K562 (cell line): Measurements from ENCODE around the gene CIAO3. TPM values are rescaled to one million over a fixed set of nuclear protein-coding genes. Genes with fewer than 3 reads are reported as not detected.

Experiments used
- BRD4 ChIP-seq: fragments of 200-600 bp; sonication (generic); IDR thresholded peaks from 2 replicates; pipeline ENCODE4 v1.6.1; 2017; ENCODE audit warnings: inconsistent platforms
- CBX5 ChIP-seq: IDR thresholded peaks from 2 replicates; pipeline ENCODE4 v1.6.1; 2014; ENCODE audit warnings: low read depth, borderline replicate concordance
- CREB1 ChIP-seq, 2 experiments: sonication (generic) in 1 of 2; formaldehyde crosslinking in 1 of 2; IDR thresholded peaks; 2 replicates each; pipeline versions ENCODE4 v1.6.1 to v1.8.0; 2012 to 2022; ENCODE audit warnings: inconsistent platforms in 1 of 2, mild to moderate bottlenecking in 1 of 2, missing genetic modification reagents in 1 of 2, moderate library complexity in 1 of 2
- FUS ChIP-seq: fragments of 200-400 bp; formaldehyde crosslinking; optimal IDR thresholded peaks from 2 replicates; pipeline ENCODE3; 2017; ENCODE audit warnings: low read depth, low read length
- ILK ChIP-seq: fragments of 450-650 bp; IDR thresholded peaks from 2 replicates; pipeline ENCODE4 v1.6.1; 2016; ENCODE audit warnings: missing genetic modification characterization, low read depth, mild to moderate bottlenecking, missing compliant biosample characterization, moderate library complexity, borderline replicate concordance
- KLF1 ChIP-seq: fragments of 450-650 bp; IDR thresholded peaks from 2 replicates; pipeline ENCODE4 v1.6.1; 2016; ENCODE audit warnings: missing genetic modification characterization, missing compliant biosample characterization
- KLF6 ChIP-seq: fragments of 250-450 bp; sonication (Bioruptor Pico); IDR thresholded peaks from 2 replicates; pipeline ENCODE4 v1.4.0; 2020; ENCODE audit warnings: mild to moderate bottlenecking, moderate library complexity, borderline replicate concordance
- MYC ChIP-seq, 2 experiments: fragments of 250-450 bp in 1 of 2; sonication (Bioruptor Pico) in 1 of 2; IDR thresholded peaks; 2 replicates each; pipeline versions ENCODE4 v1.5.1 to v1.6.1; 2012 to 2021; ENCODE audit warnings: low read depth in 2 of 2, borderline replicate concordance in 1 of 2, improper control_type of control experiment in 1 of 2, low read length in 1 of 2, mild to moderate bottlenecking in 1 of 2, moderate library complexity in 1 of 2
- PHB2 ChIP-seq: fragments of 450-650 bp; IDR thresholded peaks from 2 replicates; pipeline ENCODE4 v1.6.1; 2017; ENCODE audit warnings: low read depth
- RBM15 ChIP-seq: fragments of 200-400 bp; formaldehyde crosslinking; IDR thresholded peaks from 2 replicates; pipeline ENCODE4 v1.6.1; 2018; ENCODE audit warnings: mild to moderate bottlenecking, low read length, moderate library complexity; ENCODE audit not compliant: insufficient read depth
- SAFB2 ChIP-seq: fragments of 200-400 bp; formaldehyde crosslinking; IDR thresholded peaks from 2 replicates; pipeline ENCODE4 v1.6.1; 2018; ENCODE audit warnings: borderline replicate concordance, low read length, low read depth, moderate library complexity; ENCODE audit not compliant: severe bottlenecking
- SMARCC2 ChIP-seq: fragments of 450-650 bp; IDR thresholded peaks from 2 replicates; pipeline ENCODE4 v1.6.1; 2017; ENCODE audit warnings: antibody characterized with exemption, moderate library complexity, mild to moderate bottlenecking, low read depth
- TRIM24 ChIP-seq, 2 experiments: fragments of 450-650 bp; IDR thresholded peaks; 2 replicates each; pipeline ENCODE4 v1.6.1; 2016
- ZNF133 ChIP-seq: fragments of 250-450 bp; sonication (Bioruptor Pico); IDR thresholded peaks from 2 replicates; pipeline ENCODE4 v1.4.0; 2020; ENCODE audit warnings: mild to moderate bottlenecking
- ZNF316 ChIP-seq: fragments of 450-650 bp; IDR thresholded peaks from 2 replicates; pipeline ENCODE4 v1.6.1; 2016
- ZNF347 ChIP-seq: fragments of 450-650 bp; formaldehyde crosslinking; IDR thresholded peaks from 2 replicates; pipeline ENCODE4 v1.4.0; 2020; ENCODE audit warnings: low read depth, mild to moderate bottlenecking, moderate library complexity
- polyA plus RNA-seq, 8 experiments: library from polyadenylated mRNA; depleted of rRNA in 4 of 8; stranded (reverse) in 5 of 8; unstranded in 3 of 8; fragments of >200 nt; fragmentation: Nextera tagmentation in 2 of 8; fragmentation: Illumina TruSeq in 1 of 8; extraction: Ambion mirVana in 2 of 8; extraction: Trizol in 1 of 8; gene quantifications; 2 replicates each; pipeline versions ENCODE4 v1.2.1 to v1.2.3, GENCODE V29; 2011 to 2014; ENCODE audit warnings: inconsistent platforms in 1 of 8, missing spikeins in 1 of 8
- total RNA-seq, 7 experiments: library from RNA; depleted of rRNA in 6 of 7; stranded (reverse); fragments of >200 nt in 6 of 7; fragmentation: Illumina TruSeq in 2 of 7; extraction: Trizol in 2 of 7; gene quantifications; 2 replicates each; pipeline versions ENCODE4 v1.2.1 to v1.2.3, GENCODE V29; 2011 to 2021; ENCODE audit warnings: low replicate concordance in 1 of 7
- TF ChIP-seq, protein P1 (sequence below): fragments of 450-650 bp; IDR thresholded peaks from 2 replicates; pipeline ENCODE4 v1.6.1; 2016; ENCODE audit warnings: antibody characterized with exemption
- TF ChIP-seq, protein P2 (sequence below): fragments of 450-650 bp; formaldehyde crosslinking; IDR thresholded peaks from 2 replicates; pipeline ENCODE4 v1.4.0; 2020; ENCODE audit warnings: mild to moderate bottlenecking, mixed read lengths
- TF ChIP-seq, protein P3 (sequence below): fragments of 250-450 bp; sonication (Bioruptor Pico); IDR thresholded peaks from 2 replicates; pipeline ENCODE4 v1.4.0; 2020; ENCODE audit warnings: borderline replicate concordance
- TF ChIP-seq, protein P4 (sequence below): IDR thresholded peaks from 3 replicates; pipeline ENCODE4 v1.6.1; 2011; ENCODE audit warnings: borderline replicate concordance, mild to moderate bottlenecking; ENCODE audit not compliant: insufficient read length, insufficient read depth
- TF ChIP-seq, protein P5 (sequence below): fragments of 450-650 bp; IDR thresholded peaks from 2 replicates; pipeline ENCODE4 v1.6.1; 2017; ENCODE audit warnings: mild to moderate bottlenecking, moderate library complexity

Gene CIAO3
- total and polyA plus RNA-seq, 9 of the 15 experiments (the other 6 are each of a cell fraction or from before 2014, with no cell fraction given): 2.2 to 35.6 (median 18.7) TPM

DNA sequence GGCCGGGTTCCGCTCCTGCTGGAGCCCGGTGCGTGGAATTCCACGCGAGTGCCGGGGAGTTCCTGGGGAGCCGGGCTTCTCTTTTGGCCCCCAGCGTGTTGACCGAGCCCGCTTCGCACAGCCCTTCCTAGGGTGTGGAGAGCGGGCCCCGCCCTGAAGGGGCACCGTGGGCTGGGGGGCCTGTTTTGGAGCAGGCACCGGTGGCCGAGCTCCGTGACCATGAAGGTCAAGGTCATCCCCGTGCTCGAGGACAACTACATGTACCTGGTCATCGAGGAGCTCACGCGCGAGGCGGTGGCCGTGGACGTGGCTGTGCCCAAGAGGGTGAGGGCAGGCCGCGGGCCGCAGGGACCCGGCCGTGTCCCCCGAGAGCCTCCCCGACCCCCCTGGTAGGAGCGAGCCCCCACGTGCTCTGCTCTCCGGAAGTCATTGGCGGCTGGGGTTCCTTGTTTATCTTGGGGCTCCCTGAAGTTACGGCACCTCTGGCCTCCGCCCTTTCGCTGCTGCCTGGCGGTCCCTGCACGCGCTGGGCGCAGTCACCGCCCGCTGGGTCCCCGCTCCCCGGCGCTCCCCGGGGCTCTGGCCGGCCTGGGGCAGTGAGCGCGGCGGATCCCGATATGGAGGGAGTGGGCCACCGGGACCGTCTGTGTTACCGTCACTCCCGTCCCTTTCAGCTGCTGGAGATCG, 13.4 kb downstream of the CIAO3 start (continued):
- TF ChIP-seq FUS: no peak
- TF ChIP-seq RBM15: no peak
- 0 out of 2 replicates have a peak, but pooled peaks have one; percentile 38 for TF ChIP-seq KLF1 (tag)
- TF ChIP-seq MYC (IDR thresholded peaks at IDR 0.05; ENCODE audit: low read depth, low read length): peak; percentile 71
- peak; percentile 82; the same call in 1 of the 2 replicates for TF ChIP-seq MYC (CRISPR knock-in tag; IDR thresholded peaks at IDR 0.05; ENCODE audit: borderline replicate concordance, low read depth)
- TF ChIP-seq, protein P1, sequence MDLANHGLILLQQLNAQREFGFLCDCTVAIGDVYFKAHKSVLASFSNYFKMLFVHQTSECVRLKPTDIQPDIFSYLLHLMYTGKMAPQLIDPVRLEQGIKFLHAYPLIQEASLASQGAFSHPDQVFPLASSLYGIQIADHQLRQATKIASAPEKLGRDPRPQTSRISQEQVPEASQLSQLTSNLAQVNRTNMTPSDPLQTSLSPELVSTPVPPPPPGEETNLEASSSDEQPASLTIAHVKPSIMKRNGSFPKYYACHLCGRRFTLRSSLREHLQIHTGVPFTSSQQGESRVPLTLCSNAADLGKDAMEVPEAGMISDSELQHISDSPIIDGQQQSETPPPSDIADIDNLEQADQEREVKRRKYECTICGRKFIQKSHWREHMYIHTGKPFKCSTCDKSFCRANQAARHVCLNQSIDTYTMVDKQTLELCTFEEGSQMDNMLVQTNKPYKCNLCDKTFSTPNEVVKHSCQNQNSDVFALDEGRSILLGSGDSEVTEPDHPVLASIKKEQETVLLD: peak; percentile 88
- no peak for TF ChIP-seq ZNF347 (CRISPR knock-in tag)
- TF ChIP-seq, protein P2, sequence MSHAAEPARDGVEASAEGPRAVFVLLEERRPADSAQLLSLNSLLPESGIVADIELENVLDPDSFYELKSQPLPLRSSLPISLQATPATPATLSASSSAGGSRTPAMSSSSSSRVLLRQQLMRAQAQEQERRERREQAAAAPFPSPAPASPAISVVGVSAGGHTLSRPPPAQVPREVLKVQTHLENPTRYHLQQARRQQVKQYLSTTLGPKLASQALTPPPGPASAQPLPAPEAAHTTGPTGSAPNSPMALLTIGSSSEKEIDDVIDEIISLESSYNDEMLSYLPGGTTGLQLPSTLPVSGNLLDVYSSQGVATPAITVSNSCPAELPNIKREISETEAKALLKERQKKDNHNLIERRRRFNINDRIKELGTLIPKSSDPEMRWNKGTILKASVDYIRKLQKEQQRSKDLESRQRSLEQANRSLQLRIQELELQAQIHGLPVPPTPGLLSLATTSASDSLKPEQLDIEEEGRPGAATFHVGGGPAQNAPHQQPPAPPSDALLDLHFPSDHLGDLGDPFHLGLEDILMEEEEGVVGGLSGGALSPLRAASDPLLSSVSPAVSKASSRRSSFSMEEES (CRISPR knock-in tag): no peak
- no peak for TF ChIP-seq SMARCC2
- TF ChIP-seq, protein P3, sequence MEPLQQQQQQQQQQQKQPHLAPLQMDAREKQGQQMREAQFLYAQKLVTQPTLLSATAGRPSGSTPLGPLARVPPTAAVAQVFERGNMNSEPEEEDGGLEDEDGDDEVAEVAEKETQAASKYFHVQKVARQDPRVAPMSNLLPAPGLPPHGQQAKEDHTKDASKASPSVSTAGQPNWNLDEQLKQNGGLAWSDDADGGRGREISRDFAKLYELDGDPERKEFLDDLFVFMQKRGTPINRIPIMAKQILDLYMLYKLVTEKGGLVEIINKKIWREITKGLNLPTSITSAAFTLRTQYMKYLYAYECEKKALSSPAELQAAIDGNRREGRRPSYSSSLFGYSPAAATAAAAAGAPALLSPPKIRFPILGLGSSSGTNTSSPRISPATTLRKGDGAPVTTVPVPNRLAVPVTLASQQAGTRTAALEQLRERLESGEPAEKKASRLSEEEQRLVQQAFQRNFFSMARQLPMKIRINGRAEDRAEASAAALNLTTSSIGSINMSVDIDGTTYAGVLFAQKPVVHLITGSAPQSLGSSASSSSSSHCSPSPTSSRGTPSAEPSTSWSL (CRISPR knock-in tag): no peak
- TF ChIP-seq PHB2: no peak
- TF ChIP-seq CREB1 (IDR thresholded peaks at IDR 0.05): 0 out of 2 replicates have a peak, but pooled peaks have one; percentile 8
- TF ChIP-seq CREB1 (CRISPR knock-in tag; IDR thresholded peaks at IDR 0.05): no peak
- TF ChIP-seq, protein P4, sequence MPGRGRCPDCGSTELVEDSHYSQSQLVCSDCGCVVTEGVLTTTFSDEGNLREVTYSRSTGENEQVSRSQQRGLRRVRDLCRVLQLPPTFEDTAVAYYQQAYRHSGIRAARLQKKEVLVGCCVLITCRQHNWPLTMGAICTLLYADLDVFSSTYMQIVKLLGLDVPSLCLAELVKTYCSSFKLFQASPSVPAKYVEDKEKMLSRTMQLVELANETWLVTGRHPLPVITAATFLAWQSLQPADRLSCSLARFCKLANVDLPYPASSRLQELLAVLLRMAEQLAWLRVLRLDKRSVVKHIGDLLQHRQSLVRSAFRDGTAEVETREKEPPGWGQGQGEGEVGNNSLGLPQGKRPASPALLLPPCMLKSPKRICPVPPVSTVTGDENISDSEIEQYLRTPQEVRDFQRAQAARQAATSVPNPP: no peak
- TF ChIP-seq ZNF316: no peak
- no peak for TF ChIP-seq ZNF133 (CRISPR knock-in tag)
- no peak for TF ChIP-seq ILK (tag)
- no peak for TF ChIP-seq SAFB2
- no peak for TF ChIP-seq TRIM24 (IDR thresholded peaks at IDR 0.05)
- no peak for TF ChIP-seq KLF6 (CRISPR knock-in tag)
- 0 out of 2 replicates have a peak, but pooled peaks have one; percentile 51 for TF ChIP-seq BRD4
- TF ChIP-seq, protein P5, sequence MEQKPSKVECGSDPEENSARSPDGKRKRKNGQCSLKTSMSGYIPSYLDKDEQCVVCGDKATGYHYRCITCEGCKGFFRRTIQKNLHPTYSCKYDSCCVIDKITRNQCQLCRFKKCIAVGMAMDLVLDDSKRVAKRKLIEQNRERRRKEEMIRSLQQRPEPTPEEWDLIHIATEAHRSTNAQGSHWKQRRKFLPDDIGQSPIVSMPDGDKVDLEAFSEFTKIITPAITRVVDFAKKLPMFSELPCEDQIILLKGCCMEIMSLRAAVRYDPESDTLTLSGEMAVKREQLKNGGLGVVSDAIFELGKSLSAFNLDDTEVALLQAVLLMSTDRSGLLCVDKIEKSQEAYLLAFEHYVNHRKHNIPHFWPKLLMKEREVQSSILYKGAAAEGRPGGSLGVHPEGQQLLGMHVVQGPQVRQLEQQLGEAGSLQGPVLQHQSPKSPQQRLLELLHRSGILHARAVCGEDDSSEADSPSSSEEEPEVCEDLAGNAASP: no peak
- no peak for TF ChIP-seq CBX5
